ENCODE measurements around the gene SNRPD3. TPM values are rescaled to one million over a fixed set of nuclear protein-coding genes. Genes with fewer than 3 reads are reported as not detected.

SNRPD3 gene
- total RNA-seq, 4 donors from 2014 or later = 63.8 to 110 (median 87.6) TPM

DNA sequence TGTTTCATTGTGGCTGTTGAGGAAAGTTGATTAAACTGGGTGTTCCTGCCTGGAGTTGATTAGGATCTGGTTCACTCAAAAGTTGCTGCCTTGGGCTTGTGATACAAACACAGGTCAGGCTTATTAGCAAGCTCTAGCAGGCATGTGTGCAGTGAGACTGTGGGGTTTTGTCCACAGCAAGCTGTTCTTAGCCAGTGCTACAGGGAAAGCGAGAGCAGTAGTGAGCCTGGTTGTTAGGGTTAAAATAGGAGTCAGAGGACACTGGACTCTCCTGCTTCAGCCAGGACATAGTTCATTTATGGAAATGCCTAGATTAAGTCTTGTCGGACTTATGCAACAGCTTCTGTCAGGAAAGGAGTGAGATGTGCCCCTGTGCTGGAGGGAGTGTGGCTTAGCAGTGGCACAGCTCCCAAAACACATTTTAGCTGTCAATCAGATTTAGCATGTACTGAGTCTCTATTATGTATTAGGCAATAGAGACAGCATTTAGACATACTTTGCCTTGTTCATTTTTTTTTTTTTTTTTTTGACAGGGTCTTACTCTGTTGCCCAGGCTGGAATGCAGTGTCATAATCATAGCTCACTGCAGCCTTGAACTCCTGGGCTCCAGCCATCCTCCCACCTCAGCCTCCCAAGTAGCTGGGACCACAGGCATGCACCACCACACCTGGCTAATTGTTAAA lies 8.7 kb downstream of the SNRPD3 start:
- 26% methylated on average over 2 of the region's 2 CpGs for WGBS
- Histone ChIP-seq H3K9me3 (no peaks in the 10 kb centered on the region), H3K27me3 (no peaks in the 10 kb centered on the region), H3K27ac (replicated peaks in 1 of 4) (peak overlapping the region; percentile 55 to 73 (median 64)), H3K4me3 (no peak overlapping the region), H3K4me1 (peaks cover 52 to 82% (median 68%) of the 10 kb centered on the region in 4 donors), H3K36me3 (peaks cover 17 to 55% (median 37%) of the 10 kb centered on the region in 4 donors)
- DNase-seq (ENCODE audit: extremely low spot score) = no peak
- TF ChIP-seq POLR2AphosphoS5 (IDR thresholded peaks at IDR 0.05) = peak; percentile 11 to 13
- no peak for TF ChIP-seq POLR2A (IDR thresholded peaks at IDR 0.05; ENCODE audit: low read depth)
- intact Hi-C loops (cut with DNase I) = no loop called here

DNA sequence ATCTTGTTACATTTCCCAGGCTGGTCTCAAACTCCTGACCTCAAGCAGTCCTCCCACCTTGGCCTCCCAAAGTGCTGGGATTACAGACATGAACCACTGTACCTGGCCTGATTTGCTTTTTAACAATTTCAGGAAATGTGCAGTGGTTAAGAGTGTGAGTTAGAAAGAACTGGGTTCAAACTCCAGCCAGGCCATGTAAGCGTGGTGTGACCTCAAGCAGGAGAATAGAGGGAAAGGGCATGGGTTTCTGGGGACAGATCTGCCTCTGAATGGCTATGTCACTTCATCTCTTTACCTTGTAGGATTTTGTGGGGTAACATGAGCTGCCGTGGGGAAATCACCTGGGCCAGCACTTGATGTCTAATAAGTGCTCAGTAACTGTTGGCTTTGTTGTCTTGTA lies 9.3 kb downstream of the SNRPD3 start:
- intact Hi-C loops (cut with DNase I) = no loop called here
- peak overlapping the region; percentile 22 to 73 (median 64) for H3K27ac ChIP-seq (replicated peaks in 1 of 4)
- 87% methylated on average over 2 of the region's 2 CpGs for WGBS
- H3K4me1 ChIP-seq = peaks cover 48 to 77% (median 64%) of the 10 kb centered on the region in 4 donors
- no peak overlapping the region for H3K4me3 ChIP-seq
- TF ChIP-seq POLR2A (IDR thresholded peaks at IDR 0.05; ENCODE audit: low read depth) = no peak
- no peak for DNase-seq (ENCODE audit: extremely low spot score)
- H3K27me3 ChIP-seq = no peaks in the 10 kb centered on the region
- peaks cover 17 to 57% (median 40%) of the 10 kb centered on the region in 4 donors for H3K36me3 ChIP-seq
- no peaks in the 10 kb centered on the region for H3K9me3 ChIP-seq

DNA sequence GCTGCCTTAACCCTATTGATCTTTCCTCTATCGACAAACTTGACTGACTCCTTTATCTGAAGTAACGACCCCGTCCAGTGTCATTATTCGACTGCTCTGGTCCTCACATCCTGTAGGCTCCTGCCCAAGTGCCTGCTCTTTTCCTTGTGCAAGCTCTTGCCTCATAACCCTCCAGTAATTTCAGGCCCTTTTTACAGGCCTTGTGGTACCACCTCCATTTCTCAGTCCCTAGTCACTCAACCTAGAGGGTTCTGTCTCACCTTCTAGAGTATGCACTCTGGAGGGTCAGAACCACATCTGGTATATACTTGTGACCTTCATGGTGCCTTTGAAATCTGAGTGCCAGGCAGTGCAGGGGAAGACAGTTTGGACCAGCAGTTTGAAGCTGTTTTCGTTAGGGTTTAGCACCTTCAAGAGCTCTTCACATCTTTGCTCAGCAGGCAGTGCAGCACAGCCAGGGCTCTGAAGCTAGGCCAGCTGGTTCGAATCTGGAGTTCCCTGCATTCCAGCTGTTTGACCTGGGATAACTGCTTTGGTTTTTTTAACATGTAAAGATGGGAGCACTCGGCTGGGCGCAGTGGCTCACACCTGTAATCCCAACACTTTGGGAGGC lies 11.2 kb downstream of the SNRPD3 start:
- no peak for DNase-seq (ENCODE audit: extremely low spot score)
- TF ChIP-seq, protein P1, sequence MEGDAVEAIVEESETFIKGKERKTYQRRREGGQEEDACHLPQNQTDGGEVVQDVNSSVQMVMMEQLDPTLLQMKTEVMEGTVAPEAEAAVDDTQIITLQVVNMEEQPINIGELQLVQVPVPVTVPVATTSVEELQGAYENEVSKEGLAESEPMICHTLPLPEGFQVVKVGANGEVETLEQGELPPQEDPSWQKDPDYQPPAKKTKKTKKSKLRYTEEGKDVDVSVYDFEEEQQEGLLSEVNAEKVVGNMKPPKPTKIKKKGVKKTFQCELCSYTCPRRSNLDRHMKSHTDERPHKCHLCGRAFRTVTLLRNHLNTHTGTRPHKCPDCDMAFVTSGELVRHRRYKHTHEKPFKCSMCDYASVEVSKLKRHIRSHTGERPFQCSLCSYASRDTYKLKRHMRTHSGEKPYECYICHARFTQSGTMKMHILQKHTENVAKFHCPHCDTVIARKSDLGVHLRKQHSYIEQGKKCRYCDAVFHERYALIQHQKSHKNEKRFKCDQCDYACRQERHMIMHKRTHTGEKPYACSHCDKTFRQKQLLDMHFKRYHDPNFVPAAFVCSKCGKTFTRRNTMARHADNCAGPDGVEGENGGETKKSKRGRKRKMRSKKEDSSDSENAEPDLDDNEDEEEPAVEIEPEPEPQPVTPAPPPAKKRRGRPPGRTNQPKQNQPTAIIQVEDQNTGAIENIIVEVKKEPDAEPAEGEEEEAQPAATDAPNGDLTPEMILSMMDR (IDR thresholded peaks at IDR 0.05) = no peak
- TF ChIP-seq POLR2AphosphoS5 (IDR thresholded peaks at IDR 0.05) (no peak), POLR2A (IDR thresholded peaks at IDR 0.05; ENCODE audit: low read depth) (no peak), EP300 (IDR thresholded peaks at IDR 0.05) (no peak)
- peaks cover 26 to 64% (median 48%) of the 10 kb centered on the region in 4 donors for H3K36me3 ChIP-seq
- H3K27me3 ChIP-seq = no peaks in the 10 kb centered on the region
- 63% methylated on average over 7 of the region's 8 CpGs for WGBS
- peak overlapping the region in 2 of 4 donors; percentile 5 to 42 for H3K27ac ChIP-seq (replicated peaks in 1 of 4)
- intact Hi-C loops (cut with DNase I) = no loop called here
- no peak overlapping the region for H3K4me3 ChIP-seq
- H3K9me3 ChIP-seq = no peaks in the 10 kb centered on the region
- H3K4me1 ChIP-seq = peaks cover 48 to 59% (median 57%) of the 10 kb centered on the region in 4 donors

DNA sequence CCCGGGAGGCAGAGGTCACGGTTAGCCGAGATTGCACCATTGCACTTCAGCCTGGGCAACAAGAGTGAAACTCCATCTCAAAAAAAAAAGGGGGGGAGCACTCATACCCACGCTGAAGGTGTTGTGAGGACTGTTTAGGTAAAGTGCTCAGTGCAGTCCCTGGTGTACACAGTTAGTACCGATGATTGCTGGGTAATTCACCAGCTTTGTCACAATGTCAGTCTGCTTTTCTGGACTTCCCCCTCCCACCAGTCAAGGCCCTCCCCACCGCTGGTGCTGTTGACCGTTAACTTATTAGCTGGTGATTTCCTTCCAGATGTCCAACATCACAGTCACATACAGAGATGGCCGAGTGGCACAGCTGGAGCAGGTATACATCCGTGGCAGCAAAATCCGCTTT lies 11.9 kb downstream of the SNRPD3 start:
- Histone ChIP-seq H3K4me1 (peaks cover 45 to 53% (median 50%) of the 10 kb centered on the region in 4 donors), H3K27ac (replicated peaks in 1 of 4) (peak overlapping the region in 1 of 4 donors; percentile 42), H3K27me3 (no peaks in the 10 kb centered on the region), H3K4me3 (no peak overlapping the region), H3K36me3 (peaks cover 28 to 64% (median 49%) of the 10 kb centered on the region in 4 donors), H3K9me3 (no peaks in the 10 kb centered on the region)
- DNase-seq (ENCODE audit: extremely low spot score) = no peak
- TF ChIP-seq, protein P1 (IDR thresholded peaks at IDR 0.05) = no peak
- no peak for TF ChIP-seq EP300 (IDR thresholded peaks at IDR 0.05)
- TF ChIP-seq POLR2AphosphoS5 (IDR thresholded peaks at IDR 0.05) = no peak
- no peak for TF ChIP-seq POLR2A (IDR thresholded peaks at IDR 0.05; ENCODE audit: low read depth)
- 84% methylated on average over 8 of the region's 10 CpGs for WGBS
- intact Hi-C loops (cut with DNase I) = no loop called here

DNA sequence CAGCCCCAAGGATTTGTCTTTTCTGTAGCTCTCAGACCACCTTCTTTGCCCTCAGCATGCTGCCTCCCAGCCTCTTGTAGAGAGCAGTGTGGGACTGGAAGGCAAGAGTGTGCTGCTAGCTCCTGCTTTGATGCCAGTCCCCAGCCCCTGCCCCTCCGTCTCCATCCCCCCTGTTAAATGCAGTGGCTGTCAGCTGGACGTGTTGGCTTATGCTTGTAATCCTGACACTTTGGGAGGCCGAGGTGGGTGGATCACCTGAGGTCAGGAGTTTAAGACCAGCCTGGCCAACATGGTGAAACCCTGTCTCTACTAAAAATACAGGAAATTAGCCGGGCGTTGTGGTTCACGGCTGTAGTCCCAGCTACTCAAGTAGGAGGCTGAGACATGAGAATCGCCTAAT lies 15.5 kb downstream of the SNRPD3 start:
- Histone ChIP-seq H3K27me3 (no peaks in the 10 kb centered on the region), H3K27ac (replicated peaks in 1 of 4) (no peak overlapping the region), H3K9me3 (no peaks in the 10 kb centered on the region), H3K4me1 (peaks cover 13 to 18% (median 15%) of the 10 kb centered on the region in 4 donors), H3K4me3 (no peak overlapping the region), H3K36me3 (peaks cover 44 to 88% (median 73%) of the 10 kb centered on the region in 4 donors)
- 91% methylated on average over 7 of the region's 7 CpGs for WGBS
- DNase-seq (ENCODE audit: extremely low spot score) = no peak
- intact Hi-C loops (cut with DNase I) = no loop called here
- TF ChIP-seq EP300 (IDR thresholded peaks at IDR 0.05) = no peak
- no peak for TF ChIP-seq POLR2AphosphoS5 (IDR thresholded peaks at IDR 0.05)
- no peak for TF ChIP-seq POLR2A (IDR thresholded peaks at IDR 0.05; ENCODE audit: low read depth)
- TF ChIP-seq, protein P1 (IDR thresholded peaks at IDR 0.05) = no peak
